Suppressor macrophage treated with lipopolysaccharide for 1 hour (primary cell): ENCODE results near the gene USP32.
"Not testable (repeated sequence)": the region's sequence is repeated elsewhere in the genome, so short reads cannot be mapped to it uniquely, and the experiment has no call there.

Source experiments
- DNase-seq, 3 donors: peaks; one replicate each; pipeline ENCODE4 v3.0.0-alpha.2; 2020 to 2022

USP32 gene

DNA sequence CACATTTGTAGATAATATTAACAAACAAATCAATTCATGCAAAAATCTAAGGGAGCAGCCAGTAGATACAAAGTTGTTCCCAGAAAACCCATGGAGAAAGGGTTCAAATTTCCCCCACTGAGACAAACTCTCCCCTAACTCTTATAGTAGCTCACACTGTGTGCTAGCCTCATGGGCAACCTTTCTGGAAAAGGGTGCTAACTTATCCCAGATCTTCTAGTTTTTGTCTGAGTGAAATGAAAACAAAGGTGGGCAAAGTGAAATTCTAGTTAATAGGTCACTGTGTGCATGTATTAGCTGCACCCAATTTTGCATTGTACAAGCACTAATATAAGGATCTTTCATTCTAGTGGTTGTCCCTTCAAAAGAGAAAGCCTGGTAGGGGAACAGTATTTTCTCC, 9.9 kb upstream of the USP32 start:
- DNase-seq = no peak

GRCh38 chr17:60398227-60398959, 6.5 kb upstream of the USP32 start:
- peak; percentile 83 to 97 (median 91) for DNase-seq

DNA sequence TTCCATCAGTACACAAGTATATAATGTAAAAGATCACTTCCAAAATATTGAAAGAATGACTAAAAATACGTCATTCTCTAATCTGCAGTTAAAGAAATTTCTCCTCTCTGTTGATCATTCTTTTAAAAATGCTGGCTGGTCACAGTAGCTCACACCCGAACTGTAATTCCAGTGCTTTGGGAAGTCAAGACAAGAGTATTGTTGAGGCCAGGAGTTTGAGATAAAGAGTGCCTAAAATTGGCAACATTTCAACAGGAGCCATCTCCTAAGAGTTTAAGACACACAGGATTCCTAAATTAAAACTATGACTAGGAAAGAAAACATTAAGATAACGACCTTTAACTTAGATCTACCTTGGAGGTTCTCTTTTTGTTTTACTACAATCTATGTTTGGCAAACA, 4.5 kb upstream of the USP32 start:
- no peak for DNase-seq

- DNase-seq = peak; percentile 56 to 86 (median 78)
These were observed 3.7 kb upstream of the USP32 start for GRCh38 chr17:60395508-60396065.

DNA sequence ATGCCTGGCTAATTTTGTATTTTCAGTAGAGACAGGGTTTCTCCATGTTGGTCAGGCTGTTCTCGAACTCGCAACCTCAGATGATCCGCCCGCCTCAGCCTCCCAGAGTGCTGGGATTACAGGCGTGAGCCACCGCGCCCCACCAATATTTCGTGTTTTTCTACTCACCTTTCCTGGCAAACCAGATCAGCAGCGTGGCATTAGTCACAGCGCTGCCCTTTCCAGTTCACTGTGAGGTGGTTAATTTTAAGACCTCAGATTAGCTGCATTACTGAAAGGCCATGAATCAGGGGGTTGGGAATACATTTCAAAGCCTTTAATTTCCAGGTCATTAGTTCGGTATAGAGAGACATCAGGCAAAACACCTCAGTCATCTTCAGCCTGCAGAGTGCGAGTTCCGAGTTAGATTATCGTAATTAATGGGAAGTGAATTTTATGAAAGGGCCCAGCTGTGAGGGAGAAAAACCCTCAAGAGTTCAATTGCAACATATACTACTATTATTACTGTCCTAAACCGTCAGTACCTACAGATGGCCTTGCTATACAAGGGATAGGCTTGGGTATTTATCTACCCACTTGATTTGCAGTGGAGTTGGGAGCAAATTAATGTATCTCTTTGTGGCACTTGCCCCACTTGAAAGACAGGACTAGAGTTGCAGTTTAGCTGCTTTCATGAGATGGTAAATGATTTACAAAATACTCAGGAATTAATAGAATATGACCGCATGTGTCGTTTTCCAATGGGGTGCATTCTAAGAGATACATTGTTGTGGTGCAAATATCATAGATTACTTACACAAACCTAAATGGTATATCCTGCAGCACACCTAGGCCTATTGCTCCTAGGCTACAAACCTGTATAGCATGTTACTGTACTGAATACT, 2.1 kb upstream of the USP32 start:
- peak; percentile 32 to 55 (median 46) for DNase-seq

DNA sequence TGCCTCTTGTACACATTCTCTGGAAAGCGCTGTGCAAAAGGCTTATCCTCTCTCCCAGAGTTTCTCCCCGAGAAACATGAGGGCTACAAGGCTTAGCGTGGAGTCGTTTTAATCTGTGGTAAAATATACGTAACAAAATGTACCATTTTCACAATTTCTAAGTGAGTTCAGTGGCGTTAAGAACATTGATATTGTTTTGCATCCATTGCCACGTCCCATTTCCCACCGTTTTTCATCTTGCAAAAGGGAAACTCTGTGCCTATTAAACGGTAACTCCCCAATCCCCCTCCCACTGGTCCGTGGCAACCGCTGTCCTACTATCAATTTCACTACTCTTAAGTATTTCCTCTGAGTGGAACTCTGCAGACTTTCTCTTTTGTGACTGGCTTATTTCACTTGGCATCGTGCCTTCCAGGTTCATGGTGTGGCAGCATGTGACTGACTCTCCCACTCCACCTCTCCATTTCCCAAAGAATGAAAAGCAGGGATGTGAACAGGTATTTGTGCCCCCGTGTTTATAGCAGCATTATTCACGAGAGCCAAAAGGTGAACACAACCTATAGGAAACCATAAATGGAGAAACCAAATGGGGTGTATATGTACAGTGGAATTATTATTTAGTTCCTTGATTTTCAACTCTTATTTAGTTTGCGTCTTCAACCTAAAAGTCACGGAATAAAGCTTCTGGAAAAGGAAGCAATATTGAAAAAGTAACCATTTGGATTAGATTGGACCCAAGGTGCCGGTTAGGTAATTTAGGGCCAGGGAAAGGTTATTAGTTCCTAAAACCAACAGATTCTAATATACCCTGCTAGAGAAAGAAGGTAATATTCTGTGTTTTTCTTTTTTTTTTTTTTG, 1.1 kb upstream of the USP32 start:
- DNase-seq = peak; percentile 78 to 90 (median 86)

DNA sequence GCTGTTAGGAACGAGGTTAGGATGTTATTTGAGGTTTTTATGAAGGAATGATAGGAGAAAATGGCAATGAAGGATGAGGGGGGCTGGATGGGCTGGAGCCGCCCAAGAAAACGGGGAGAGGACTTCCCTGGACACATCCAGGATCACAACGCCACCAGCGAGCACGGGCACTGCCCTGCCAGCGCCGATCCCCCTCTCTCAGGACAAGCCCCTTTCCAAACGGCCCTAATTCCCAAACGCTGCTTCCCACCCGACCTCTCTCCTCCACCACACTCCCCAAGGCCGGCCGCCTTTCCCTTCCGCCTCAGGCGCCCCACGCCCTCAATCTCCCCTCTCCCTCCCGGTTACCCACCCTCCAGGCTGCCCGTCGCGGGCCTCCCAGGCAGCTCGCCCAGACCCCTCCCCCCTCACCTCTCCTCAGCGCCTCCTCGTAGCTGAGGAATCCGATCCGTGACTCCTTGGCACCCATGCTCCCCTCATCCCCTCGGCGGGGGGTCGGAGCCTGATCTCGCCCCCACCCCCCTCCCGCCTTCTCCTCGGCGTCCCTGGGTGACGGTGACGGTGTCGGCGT, 377 bp downstream of the USP32 start:
- no peak for DNase-seq

DNA sequence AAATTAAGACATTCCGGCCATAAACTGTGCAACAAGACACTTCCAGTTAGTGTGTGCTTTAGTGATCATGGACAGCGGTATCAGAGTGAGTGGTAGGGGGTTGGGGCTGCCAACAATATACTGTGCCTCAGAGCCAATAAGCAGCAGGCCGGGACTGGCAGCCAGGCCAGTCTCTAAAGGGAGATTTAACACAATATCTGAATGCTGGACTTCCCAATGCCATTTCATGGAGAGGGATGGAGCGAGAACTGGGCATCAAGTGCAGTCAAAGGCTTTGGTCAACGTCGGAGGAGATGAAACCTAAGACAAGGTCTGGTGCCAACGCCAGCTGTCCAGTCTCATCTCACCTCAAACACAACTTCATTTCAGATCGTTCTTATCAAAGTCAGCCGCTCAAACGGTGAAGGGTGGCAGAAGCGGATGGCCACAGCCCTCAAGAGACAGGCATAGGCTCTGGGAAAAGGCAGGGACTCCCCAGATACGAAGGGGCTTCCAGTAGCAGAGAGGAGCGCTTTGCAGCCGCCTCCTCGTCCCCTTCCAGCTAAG, 935 bp downstream of the USP32 start:
- DNase-seq = peak; percentile 56 to 72 (median 65)

DNA sequence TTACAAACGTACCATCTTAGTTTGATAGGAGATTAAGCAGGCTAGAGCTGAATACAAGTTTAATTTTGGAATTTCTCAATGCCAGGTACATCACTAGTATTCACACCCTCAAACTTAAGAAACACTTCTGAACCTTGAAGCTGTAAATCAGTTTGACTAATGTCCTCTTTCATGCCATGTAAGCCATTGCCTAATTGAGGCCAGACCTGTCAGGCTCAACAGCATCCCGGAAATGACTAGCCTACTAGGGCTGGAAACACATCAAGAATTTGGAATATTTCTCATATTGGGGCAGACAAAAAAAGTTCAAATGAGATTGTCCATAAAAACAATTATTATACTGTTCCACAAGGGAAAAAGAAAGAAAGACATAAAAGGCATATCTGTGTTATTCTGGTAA, 1.7 kb downstream of the USP32 start:
- peak; percentile 49 to 67 (median 66) for DNase-seq

DNA sequence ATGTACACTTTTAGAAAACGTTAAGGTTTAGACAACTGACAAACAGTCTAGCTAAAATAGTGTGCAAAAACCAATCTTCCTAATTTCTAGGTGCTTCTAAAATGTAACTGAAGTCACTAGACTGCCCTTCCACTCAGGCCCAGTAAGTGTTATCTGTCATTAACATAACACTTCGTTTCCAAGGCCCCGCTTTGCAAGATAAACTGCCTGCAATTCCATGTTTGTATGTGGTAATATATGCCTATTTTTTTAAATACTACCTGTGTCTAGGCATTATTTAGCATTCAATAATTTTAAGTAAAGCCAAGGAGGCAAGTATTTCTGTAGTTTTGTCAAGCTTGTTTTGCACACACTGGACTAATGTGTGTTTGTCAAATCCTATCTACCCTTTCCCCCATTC, 3.2 kb downstream of the USP32 start:
- DNase-seq = no peak

GRCh38 chr17:60387666-60388065, 4.3 kb downstream of the USP32 start:
- DNase-seq = no peak

DNA sequence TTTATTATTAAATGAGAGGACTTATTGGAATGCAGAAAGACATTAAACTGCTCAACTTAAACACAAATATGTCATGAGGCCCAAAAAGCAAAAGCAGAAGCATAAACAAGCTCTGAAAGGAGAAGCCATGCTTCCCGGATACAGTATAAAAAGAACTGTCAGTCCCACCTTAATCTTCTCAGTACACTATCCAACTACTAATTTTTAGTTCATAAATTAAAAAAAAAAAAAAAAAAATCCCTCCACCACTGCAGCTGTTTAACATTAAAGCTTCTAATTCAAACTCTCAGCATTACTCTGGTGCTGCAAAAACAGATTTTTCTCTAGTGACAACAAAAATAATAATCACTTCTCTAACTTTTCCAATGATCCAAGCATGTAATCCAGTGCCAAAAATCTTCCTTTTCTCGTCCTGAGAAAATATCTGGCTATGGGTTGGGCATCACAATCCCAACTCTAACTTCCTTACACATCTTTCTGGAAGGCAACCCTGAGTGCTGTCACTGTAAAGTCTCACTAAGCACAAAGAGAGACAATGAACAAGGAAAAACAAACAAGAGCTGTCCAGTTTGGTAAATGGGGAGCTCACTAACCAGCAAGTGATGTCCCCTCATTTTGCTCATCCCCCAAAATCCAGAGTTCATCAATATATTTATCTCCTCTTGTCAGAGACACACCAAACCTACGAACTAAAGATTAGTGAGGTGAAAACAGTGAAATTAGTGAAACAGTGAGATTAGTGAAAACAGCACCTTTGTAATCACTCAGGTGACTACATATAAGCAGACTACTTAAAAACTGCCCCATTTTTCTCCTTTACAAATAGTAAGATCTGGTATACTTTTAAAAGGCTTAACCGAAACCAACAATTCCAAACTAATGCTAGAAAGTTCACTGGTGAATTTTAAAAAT, 5.5 kb downstream of the USP32 start:
- DNase-seq = peak; percentile 20 to 40 (median 33)

DNA sequence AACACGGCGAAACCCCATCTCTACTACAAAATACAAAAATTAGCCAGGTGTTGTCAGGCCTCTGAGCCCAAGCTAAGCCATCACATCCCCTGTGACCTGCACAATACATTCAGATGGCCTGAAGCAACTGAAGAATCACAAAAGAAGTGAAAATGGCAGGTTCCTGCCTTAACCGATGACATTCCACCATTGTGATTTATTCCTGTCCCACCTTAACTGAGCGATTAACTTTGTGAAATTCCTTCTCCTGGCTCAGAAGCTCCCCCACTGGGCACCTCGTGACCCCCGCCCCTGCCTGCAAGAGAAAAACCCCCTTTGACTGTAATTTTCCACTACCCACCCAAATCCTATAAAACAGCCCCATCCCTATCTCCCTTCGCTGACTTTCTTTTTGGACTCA, 7.0 kb downstream of the USP32 start:
- DNase-seq = not testable (repeated sequence)

DNA sequence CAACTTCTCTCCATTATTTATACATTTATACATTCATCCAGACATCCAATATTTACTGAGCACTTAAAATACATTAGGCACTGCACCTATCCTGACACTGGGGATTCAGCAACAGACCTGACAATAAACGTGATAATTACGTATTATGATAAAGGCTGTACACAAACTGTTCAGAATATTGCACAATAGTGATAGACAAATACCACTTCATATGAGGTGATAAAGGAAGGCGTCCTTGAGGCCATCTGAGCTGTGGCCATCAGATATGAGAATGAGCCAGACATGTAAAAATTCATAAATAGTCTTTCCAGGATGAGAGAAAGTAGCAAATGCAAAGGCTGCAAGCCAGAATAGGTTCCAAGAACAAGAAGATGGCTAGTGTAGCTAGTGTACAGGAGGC, 8.6 kb downstream of the USP32 start:
- DNase-seq = no peak

GRCh38 chr17:60381958-60382357, 10.0 kb downstream of the USP32 start:
- DNase-seq = no peak

DNA sequence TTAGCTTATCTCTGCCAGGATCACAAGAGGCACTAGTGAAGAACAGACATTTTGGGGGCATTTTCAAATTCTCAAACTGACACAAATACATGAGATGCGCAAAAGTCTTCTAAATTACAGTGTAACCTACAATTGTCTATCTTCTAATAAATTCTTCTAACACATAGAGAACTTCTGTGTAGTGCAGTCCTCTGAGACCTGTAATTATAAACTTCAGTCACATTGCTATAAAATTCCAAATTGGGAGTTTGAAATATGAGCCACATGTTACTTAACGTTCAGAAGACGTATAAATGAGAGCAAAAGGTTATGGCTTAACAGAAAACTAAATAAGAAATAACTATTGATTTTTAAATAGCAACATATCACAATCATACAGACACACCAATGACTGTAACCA, 12.5 kb downstream of the USP32 start:
- DNase-seq = not testable (repeated sequence)

DNA sequence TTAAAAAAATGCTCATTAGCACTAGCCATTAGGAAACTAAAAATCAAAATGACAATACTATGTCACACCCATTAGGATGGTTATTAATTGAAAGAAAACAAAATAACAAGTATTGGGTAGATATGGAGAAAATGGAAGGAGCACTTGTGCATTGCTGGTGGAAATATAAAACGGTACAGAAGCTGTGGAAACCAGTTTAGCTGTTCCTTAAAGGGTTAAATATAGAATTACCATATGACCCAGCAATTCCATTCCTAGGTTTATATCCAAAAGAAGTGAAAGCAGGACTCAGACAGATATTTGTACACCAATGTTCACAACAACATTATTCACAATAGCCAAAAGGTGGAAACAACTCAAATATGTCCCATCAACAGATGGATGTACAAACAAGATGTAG, 13.7 kb downstream of the USP32 start:
- not testable (repeated sequence) for DNase-seq

DNA sequence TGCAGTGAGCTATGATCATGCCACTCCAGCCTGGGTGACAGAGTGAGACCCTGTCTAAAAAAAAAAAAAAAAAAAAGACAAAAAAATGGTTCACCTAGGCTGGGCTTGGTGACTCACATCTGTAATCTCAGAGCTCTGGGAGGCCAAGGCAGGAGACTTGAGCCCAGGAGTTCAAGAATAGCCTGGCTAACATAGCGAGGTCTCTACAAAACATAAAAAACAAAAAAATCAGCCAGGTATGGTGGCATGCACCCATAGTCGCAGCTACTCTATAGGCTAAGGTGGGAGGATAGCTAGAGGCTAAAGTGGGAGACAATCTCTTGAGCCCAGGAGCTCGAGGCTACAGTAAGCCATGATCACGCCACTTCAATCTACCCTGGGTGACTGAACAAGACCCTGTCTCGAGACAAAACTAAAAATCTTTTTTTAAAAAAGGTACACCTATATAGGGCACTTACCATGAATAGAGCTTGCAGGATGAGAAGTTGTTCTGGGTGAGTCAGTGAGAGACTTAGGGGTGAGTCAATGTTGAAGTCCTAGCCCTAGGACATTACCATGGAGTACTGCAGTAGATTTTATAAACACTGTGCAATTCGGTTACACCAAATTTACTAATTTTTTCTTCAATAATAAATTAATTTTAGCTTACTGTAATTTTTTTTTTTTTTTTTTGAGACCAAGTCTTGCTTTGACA, 19.0 kb downstream of the USP32 start:
- DNase-seq = peak in 2 of 3 donors; percentile 35 to 41

GRCh38 chr17:60371818-60372510, 20.0 kb downstream of the USP32 start:
- peak; percentile 41 to 52 (median 43) for DNase-seq

DNA sequence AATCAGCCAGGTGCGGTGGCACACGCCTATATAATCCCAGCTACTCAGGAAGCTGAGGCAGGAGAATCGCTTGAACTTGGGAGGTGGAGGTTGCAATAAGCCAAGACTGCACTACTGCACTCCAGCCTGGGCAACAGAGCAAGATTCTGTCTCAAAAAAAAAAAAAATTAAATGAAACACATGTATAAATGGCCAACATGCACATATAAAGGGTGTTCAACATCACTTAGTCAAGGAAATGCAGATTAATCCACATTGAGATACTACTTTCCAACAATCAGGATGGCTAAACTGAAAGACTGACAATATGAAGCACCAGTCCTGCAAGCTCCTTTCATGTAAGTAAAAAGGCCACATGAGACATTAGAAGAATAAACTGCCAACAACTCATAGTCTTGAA, 20.5 kb downstream of the USP32 start:
- no peak for DNase-seq
